DND-41 (cell line): ENCODE results near the gene GPR42.

Experiments used
- ATAC-seq: fragments of 200-7000 bp; cut with Tn5 transposase; 3 replicates; pipeline ENCODE4 v1.9.1; 2021; ENCODE audit warnings: low read depth; ENCODE audit not compliant: insufficient read depth
- DNase-seq: peaks from one replicate; pipeline ENCODE4 v3.0.0-alpha.2; 2020
- H2AFZ ChIP-seq: 2 replicates; pipeline ENCODE4 v1.6.0; 2012; ENCODE audit warnings: low read depth, low read length
- H3K27ac ChIP-seq: 2 replicates; pipeline ENCODE4 v1.5.1; 2012; ENCODE audit warnings: low read length, inconsistent platforms
- H3K27me3 ChIP-seq: fragments of 200-600 bp; sonication (generic); 2 replicates; pipeline ENCODE4 v1.6.0; 2012; ENCODE audit warnings: low read length, mild to moderate bottlenecking, inconsistent platforms; ENCODE audit not compliant: insufficient read depth, poor library complexity
- H3K36me3 ChIP-seq: 2 replicates; pipeline ENCODE4 v1.5.1; 2012; ENCODE audit warnings: low read length, inconsistent platforms; ENCODE audit not compliant: insufficient read depth
- H3K4me1 ChIP-seq: 2 replicates; pipeline ENCODE4 v1.5.1; 2012; ENCODE audit warnings: mild to moderate bottlenecking, low read length; ENCODE audit not compliant: insufficient read depth
- H3K4me2 ChIP-seq: 2 replicates; pipeline ENCODE4 v1.6.0; 2012; ENCODE audit warnings: mild to moderate bottlenecking, moderate library complexity, low read length, inconsistent platforms; ENCODE audit not compliant: insufficient read depth
- H3K4me3 ChIP-seq, 2 experiments: fragments of 200-600 bp in 1 of 2; shearing (Covaris generic) in 1 of 2; 2 replicates each; pipeline ENCODE4 v1.5.1; 2012 to 2016; ENCODE audit warnings: inconsistent platforms in 2 of 2, low read length in 2 of 2, mild to moderate bottlenecking in 2 of 2, low read depth in 1 of 2, moderate library complexity in 1 of 2
- H3K79me2 ChIP-seq: 2 replicates; pipeline ENCODE4 v1.6.0; 2012; ENCODE audit warnings: low read length, inconsistent platforms; ENCODE audit not compliant: insufficient read depth
- H3K9ac ChIP-seq: 2 replicates; pipeline ENCODE4 v1.6.0; 2012; ENCODE audit warnings: low read depth, mild to moderate bottlenecking, inconsistent platforms, low read length, moderate library complexity
- H3K9me3 ChIP-seq: 2 replicates; pipeline ENCODE4 v1.5.1; 2012; ENCODE audit warnings: low read length, moderate library complexity, mild to moderate bottlenecking, inconsistent platforms; ENCODE audit not compliant: insufficient read depth, severe bottlenecking
- H4K20me1 ChIP-seq: 2 replicates; pipeline ENCODE4 v1.6.0; 2012; ENCODE audit warnings: low read length; ENCODE audit not compliant: insufficient read depth
- EZH2 ChIP-seq: IDR thresholded peaks from 3 replicates; pipeline ENCODE4 v1.6.1; 2012; ENCODE audit warnings: borderline replicate concordance, low read depth, mild to moderate bottlenecking, moderate library complexity, low read length, inconsistent platforms; ENCODE audit not compliant: severe bottlenecking
- TF ChIP-seq, protein P1 (sequence below): IDR thresholded peaks from 2 replicates; pipeline ENCODE4 v1.5.1; 2012; ENCODE audit warnings: borderline replicate concordance, low read length, moderate library complexity, mild to moderate bottlenecking; ENCODE audit not compliant: poor library complexity, severe bottlenecking; ENCODE audit errors: extremely low read depth

GPR42 gene

DNA sequence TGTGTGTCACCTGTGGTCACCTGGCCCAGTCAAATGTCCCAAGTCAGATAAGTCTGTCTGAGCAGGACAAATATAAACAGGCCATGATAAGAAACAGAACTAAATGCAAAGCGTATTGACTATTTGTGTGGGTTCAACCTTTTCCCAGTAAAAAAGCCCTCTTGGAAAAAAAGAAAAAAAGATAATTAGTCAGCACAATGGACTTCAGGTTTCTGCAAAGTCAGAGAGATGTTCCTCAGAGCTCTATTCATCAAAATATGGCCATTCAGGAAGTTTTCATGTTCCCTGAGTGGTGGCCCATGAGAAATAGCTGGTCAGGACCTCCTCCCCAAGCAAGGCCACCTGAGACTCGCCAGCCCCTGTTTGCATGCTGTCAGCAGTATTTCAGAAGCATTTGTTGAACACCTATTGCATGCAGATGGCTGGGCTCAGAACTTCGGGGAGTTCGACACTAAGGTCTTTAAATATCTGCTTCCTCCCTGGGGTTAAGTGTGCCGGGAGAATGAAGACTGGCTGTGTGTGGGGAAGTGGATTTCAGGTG lies 9.9 kb upstream of the GPR42 start:
- no peak overlapping the region for H3K4me2 ChIP-seq
- ATAC-seq (no peak), DNase-seq (no peak)
- no peak overlapping the region for H2AFZ ChIP-seq
- no peaks in the 10 kb centered on the region for H4K20me1 ChIP-seq
- H3K27ac ChIP-seq, result no peak overlapping the region
- no peaks in the 10 kb centered on the region for H3K4me1 ChIP-seq
- no peaks in the 10 kb centered on the region for H3K36me3 ChIP-seq
- TF ChIP-seq EZH2, result no peak
- TF ChIP-seq, protein P1, sequence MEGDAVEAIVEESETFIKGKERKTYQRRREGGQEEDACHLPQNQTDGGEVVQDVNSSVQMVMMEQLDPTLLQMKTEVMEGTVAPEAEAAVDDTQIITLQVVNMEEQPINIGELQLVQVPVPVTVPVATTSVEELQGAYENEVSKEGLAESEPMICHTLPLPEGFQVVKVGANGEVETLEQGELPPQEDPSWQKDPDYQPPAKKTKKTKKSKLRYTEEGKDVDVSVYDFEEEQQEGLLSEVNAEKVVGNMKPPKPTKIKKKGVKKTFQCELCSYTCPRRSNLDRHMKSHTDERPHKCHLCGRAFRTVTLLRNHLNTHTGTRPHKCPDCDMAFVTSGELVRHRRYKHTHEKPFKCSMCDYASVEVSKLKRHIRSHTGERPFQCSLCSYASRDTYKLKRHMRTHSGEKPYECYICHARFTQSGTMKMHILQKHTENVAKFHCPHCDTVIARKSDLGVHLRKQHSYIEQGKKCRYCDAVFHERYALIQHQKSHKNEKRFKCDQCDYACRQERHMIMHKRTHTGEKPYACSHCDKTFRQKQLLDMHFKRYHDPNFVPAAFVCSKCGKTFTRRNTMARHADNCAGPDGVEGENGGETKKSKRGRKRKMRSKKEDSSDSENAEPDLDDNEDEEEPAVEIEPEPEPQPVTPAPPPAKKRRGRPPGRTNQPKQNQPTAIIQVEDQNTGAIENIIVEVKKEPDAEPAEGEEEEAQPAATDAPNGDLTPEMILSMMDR, result no peak
- no peak overlapping the region for H3K9ac ChIP-seq
- no peaks in the 10 kb centered on the region for H3K79me2 ChIP-seq
- no peak overlapping the region for H3K4me3 ChIP-seq
- no peaks in the 10 kb centered on the region for H3K27me3 ChIP-seq
- no peaks in the 10 kb centered on the region for H3K9me3 ChIP-seq

DNA sequence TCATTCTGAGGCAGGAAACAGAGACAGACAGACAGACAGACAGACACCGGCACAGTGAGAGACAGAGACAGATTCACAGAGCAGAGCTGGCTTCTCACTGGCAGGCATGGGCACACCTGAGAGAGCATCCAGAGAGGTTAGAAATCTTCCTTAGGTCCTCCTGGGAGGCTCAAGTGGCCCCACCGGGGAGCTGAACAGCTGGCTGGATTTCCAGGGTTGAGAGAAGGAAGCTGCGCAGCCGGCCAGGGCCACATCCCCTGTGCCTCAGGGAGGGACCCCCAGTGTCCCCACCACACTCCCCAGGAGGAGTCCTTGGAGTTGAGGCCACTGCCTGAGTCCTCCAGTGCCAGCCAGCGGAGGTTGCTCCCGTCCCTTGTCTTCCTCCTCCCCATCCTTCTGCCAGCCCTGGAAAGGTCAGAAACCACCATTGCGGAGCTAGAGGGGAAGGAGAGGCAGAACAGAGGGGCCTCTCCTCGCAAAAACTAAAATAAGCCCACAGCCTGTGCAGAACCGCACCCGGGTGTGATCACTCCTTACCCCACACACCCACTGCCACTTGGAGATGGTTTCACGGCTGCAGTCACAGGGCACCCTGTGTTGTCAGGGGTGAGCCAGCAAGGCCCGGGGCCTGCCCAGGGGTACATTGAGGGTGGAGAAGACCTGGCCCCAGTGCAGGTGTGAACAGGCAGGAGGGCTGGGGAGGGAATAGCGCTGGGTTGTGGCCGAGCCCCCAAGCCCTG lies 8.4 kb upstream of the GPR42 start:
- TF ChIP-seq, protein P1, result no peak
- no peak for TF ChIP-seq EZH2

DNA sequence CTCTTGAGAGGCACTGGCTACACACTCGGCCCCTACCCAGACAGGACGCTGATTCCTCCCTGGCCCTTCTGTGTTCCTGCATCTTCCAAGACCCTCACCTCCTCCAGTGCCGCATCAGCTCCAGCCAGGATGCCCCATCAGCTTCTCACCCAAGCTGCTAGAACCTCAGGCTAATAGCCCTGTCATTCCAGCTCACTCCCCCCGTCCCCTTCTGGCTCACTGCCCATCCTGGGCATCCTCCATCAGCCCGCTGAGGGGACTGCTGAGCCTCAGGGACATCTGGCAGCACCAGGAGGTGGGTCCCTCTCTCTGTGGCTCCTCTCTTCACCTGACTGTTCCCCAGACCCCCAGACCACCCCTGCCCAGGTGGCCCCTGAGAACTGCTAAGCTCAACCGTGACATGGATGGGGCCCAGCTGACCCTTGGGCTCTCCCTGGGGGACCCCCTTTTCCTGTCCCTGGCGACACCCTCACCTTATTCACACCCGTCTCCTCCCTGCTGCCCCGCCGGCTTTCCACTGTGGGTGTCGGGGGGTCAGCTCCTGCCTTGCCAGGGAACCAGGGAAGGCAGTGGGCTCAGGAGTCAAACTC lies 7.8 kb upstream of the GPR42 start:
- TF ChIP-seq EZH2, result no peak
- TF ChIP-seq, protein P1, result no peak
- H3K27ac ChIP-seq, result no peak overlapping the region
- no peaks in the 10 kb centered on the region for H3K79me2 ChIP-seq
- no peaks in the 10 kb centered on the region for H3K36me3 ChIP-seq
- no peaks in the 10 kb centered on the region for H3K27me3 ChIP-seq
- H3K4me3 ChIP-seq, result no peak overlapping the region
- H3K9me3 ChIP-seq, result no peaks in the 10 kb centered on the region
- DNase-seq (no peak), ATAC-seq (no peak)
- no peak overlapping the region for H3K9ac ChIP-seq
- H4K20me1 ChIP-seq, result no peaks in the 10 kb centered on the region
- no peak overlapping the region for H3K4me2 ChIP-seq
- no peak overlapping the region for H2AFZ ChIP-seq
- no peaks in the 10 kb centered on the region for H3K4me1 ChIP-seq

More for the DNA sequence above, 8.4 kb upstream of the GPR42 start:
- H3K27me3 ChIP-seq, result no peaks in the 10 kb centered on the region
- no peaks in the 10 kb centered on the region for H3K79me2 ChIP-seq
- H3K4me3 ChIP-seq, result no peak overlapping the region
- no peaks in the 10 kb centered on the region for H3K36me3 ChIP-seq
- H3K27ac ChIP-seq, result no peak overlapping the region
- no peak overlapping the region for H2AFZ ChIP-seq
- DNase-seq, result no peak
- no peaks in the 10 kb centered on the region for H3K4me1 ChIP-seq
- H4K20me1 ChIP-seq, result no peaks in the 10 kb centered on the region
- H3K9ac ChIP-seq, result no peak overlapping the region
- no peaks in the 10 kb centered on the region for H3K9me3 ChIP-seq
- ATAC-seq, result no peak
- H3K4me2 ChIP-seq, result no peak overlapping the region
